IMR-90 (cell line): ENCODE data around the gene CNOT6.

Experiments
- BHLHE40 ChIP-seq: fragments of 150-350 bp; IDR thresholded peaks from 2 replicates; pipeline ENCODE4 v1.6.1; 2016; ENCODE audit warnings: mild to moderate bottlenecking, low read depth, low read length
- CEBPB ChIP-seq: IDR thresholded peaks from 2 replicates; pipeline ENCODE4 v1.6.1; 2012; ENCODE audit warnings: low read depth, low read length, improper control_type of control experiment
- MAFK ChIP-seq: IDR thresholded peaks from 2 replicates; pipeline ENCODE4 v1.6.1; 2012; ENCODE audit warnings: low read depth, low read length, improper control_type of control experiment
- MXI1 ChIP-seq: IDR thresholded peaks from 2 replicates; pipeline ENCODE4 v1.6.1; 2012; ENCODE audit warnings: low read depth, mild to moderate bottlenecking, low read length, moderate library complexity, borderline replicate concordance
- NFE2L2 ChIP-seq: fragments of 150-350 bp; IDR thresholded peaks from 2 replicates; pipeline ENCODE4 v1.6.1; 2016; ENCODE audit warnings: low read depth, mild to moderate bottlenecking, low read length
- POLR2A ChIP-seq: IDR thresholded peaks from 2 replicates; pipeline ENCODE4 v1.6.1; 2012; ENCODE audit warnings: mild to moderate bottlenecking, low read depth, low read length
- RAD21 ChIP-seq: IDR thresholded peaks from 2 replicates; pipeline ENCODE4 v1.6.1; 2012; ENCODE audit warnings: low read length, improper control_type of control experiment
- RCOR1 ChIP-seq: IDR thresholded peaks from 2 replicates; pipeline ENCODE4 v1.6.1; 2012; ENCODE audit warnings: mild to moderate bottlenecking, low read length, improper control_type of control experiment; ENCODE audit not compliant: insufficient replicate concordance
- RFX5 ChIP-seq: IDR thresholded peaks from 2 replicates; pipeline ENCODE4 v1.8.0; 2012; ENCODE audit warnings: low read depth, mild to moderate bottlenecking, low read length, moderate library complexity
- USF2 ChIP-seq: fragments of 150-350 bp; IDR thresholded peaks from 2 replicates; pipeline ENCODE4 v1.6.1; 2017; ENCODE audit warnings: mild to moderate bottlenecking, antibody characterized with exemption, low read length, low read depth
- TF ChIP-seq, protein P1 (sequence below): conservative IDR thresholded peaks from 2 replicates; pipeline ENCODE4 v1.5.1; 2012; ENCODE audit warnings: mild to moderate bottlenecking, low read depth, low read length, improper control_type of control experiment

DNA sequence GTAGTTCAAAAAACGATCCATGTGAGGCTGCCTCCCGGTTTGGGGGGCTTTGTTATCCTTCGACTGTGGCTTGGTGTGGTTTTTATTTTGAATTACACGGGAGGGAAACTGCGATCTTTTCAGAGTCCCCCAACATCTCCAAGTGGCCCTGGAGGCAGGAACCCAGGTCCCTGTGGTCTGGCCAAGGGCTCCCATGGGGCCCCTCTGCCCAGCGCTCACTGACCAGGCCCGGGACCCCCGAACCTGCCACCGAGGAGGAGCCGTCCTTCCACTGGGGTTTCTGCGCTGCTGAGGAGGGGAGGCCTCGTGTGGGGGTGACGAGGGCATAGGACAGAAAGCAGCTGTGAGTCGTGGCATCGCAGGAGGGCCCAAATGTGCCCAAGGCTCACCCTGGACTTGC lies 115.2 kb downstream of the CNOT6 start:
- TF ChIP-seq, protein P1, sequence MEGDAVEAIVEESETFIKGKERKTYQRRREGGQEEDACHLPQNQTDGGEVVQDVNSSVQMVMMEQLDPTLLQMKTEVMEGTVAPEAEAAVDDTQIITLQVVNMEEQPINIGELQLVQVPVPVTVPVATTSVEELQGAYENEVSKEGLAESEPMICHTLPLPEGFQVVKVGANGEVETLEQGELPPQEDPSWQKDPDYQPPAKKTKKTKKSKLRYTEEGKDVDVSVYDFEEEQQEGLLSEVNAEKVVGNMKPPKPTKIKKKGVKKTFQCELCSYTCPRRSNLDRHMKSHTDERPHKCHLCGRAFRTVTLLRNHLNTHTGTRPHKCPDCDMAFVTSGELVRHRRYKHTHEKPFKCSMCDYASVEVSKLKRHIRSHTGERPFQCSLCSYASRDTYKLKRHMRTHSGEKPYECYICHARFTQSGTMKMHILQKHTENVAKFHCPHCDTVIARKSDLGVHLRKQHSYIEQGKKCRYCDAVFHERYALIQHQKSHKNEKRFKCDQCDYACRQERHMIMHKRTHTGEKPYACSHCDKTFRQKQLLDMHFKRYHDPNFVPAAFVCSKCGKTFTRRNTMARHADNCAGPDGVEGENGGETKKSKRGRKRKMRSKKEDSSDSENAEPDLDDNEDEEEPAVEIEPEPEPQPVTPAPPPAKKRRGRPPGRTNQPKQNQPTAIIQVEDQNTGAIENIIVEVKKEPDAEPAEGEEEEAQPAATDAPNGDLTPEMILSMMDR: no peak
- TF ChIP-seq CEBPB (no peak), RCOR1 (no peak), POLR2A (no peak), MXI1 (no peak), RAD21 (no peak), MAFK (no peak), NFE2L2 (no peak), BHLHE40 (no peak), RFX5 (no peak), USF2 (no peak)
